ENCODE measurements around the gene TXK.

The TXK gene

GRCh38 chr4:48110452-48110978, 23.5 kb downstream of the TXK start:
- H3K4me3 ChIP-seq (ENCODE audit: low read depth, low read length): no peak overlapping the region
- TF ChIP-seq POLR2A (IDR thresholded peaks at IDR 0.05; ENCODE audit: extremely low read depth, insufficient read length): no peak
- no peak for TF ChIP-seq CTCF (IDR thresholded peaks at IDR 0.05; ENCODE audit: low read depth, low read length)
- no peak for DNase-seq (ENCODE audit: low read depth)

- TF ChIP-seq CTCF (IDR thresholded peaks at IDR 0.05; ENCODE audit: low read depth, low read length): peak; percentile 81
- no peak for TF ChIP-seq POLR2A (IDR thresholded peaks at IDR 0.05; ENCODE audit: extremely low read depth, insufficient read length)
- no peak; the same call in 1 of the 2 replicates for TF ChIP-seq MYC (IDR thresholded peaks at IDR 0.05; ENCODE audit: low read depth, low read length)
- peak; percentile 20; the same call in 1 of the 2 replicates for TF ChIP-seq MAX (IDR thresholded peaks at IDR 0.05; ENCODE audit: low read depth, low read length)
- no peak overlapping the region for H3K4me3 ChIP-seq (ENCODE audit: low read depth, low read length)
- DNase-seq (ENCODE audit: low read depth): peak; percentile 70
Observed at GRCh38 chr4:48109413-48110263, 24.4 kb downstream of the TXK start.

DNA sequence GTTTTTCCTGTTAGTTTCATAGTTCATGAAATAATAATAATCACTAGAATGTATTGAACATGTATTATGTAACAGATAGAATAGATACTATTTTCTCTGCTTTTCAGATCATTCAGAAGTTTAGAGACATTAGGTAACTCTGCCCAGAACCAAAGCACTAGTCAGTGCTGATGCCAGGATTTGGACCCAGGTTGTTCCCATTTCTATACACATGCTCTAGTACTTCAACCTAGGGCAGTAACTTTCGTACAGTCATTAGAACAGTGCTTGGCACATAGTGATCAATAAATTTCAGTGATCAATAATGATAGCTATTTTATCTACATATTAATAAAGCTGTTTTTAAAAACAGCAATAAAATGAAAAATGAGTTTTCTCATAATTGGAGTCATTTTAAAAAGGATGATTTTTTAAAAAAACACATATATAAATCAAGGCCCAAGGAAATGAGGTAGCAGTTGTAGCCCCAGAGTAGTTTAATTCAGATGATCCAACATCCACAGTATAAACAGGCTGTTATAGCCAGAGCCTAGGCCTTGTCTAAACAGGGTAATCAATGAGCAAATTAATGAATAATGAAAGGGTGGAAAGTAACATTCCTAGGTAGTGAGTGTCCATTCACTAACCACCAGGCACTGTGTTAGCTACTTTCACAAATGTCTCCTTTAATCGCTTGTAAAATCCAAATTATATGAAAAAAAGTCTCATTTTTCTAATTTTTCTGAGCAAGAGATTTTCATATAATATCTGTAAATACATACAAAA, 25.6 kb downstream of the TXK start:
- no peak for DNase-seq (ENCODE audit: low read depth)
- TF ChIP-seq CTCF (IDR thresholded peaks at IDR 0.05; ENCODE audit: low read depth, low read length) (no peak), POLR2A (IDR thresholded peaks at IDR 0.05; ENCODE audit: extremely low read depth, insufficient read length) (no peak)
- no peak overlapping the region for H3K4me3 ChIP-seq (ENCODE audit: low read depth, low read length)

DNA sequence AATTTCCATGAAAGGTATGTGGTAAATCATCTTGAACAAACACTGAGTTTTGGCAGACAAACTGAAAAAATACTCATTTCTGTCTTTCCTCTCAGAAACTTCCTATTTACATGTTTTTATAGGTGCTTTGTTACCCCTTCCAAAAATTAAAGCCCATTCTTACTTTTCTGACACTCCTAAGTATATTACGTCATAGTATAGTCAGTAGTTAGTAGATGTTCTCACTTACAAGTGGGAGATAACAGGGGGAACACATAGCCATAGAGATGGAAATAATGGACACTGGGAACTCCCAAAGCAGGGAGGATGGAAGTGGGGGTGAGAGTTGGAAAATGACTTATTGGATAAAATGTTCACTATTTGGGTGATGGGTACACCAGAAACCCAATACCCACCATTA, 28.8 kb downstream of the TXK start:
- no peak overlapping the region for H3K4me3 ChIP-seq (ENCODE audit: low read depth, low read length)
- TF ChIP-seq POLR2A (IDR thresholded peaks at IDR 0.05; ENCODE audit: extremely low read depth, insufficient read length) (no peak), MYC (IDR thresholded peaks at IDR 0.05; ENCODE audit: low read depth, low read length) (no peak), CTCF (IDR thresholded peaks at IDR 0.05; ENCODE audit: low read depth, low read length) (no peak), MAX (IDR thresholded peaks at IDR 0.05; ENCODE audit: low read depth, low read length) (no peak)
- DNase-seq (ENCODE audit: low read depth): no peak

DNA sequence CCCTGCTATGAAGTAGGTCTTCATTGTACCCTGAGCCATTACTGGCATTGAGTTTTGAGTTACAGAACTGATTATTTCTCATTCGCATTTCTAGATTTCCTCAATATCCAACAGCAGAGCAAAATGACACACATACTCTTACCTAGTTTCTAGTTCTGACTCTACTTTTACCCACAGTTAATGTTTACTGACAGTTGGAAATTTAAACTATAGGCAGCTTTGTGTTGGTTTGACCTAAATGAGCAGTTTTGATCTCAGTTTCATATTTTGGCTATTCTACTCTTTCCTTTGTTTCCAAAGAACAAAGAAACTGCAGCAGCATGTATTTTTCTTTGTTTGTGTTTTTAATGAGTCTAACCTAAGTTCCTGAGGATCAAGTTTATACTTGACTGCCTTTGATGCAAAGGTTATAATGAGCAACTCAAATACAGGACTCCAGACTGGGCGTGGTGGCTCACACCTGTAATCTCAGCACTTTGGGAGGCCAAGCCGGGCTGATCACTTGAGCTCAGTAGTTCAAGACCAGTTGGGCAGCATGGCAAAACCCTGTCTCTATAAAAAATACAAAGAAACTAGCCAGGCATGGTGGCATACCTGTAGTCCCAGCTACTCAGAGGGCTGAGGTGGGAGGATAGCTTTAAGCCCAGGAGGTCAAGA, 30.4 kb downstream of the TXK start:
- DNase-seq (ENCODE audit: low read depth): no peak
- TF ChIP-seq CTCF (IDR thresholded peaks at IDR 0.05; ENCODE audit: low read depth, low read length) (no peak), MAX (IDR thresholded peaks at IDR 0.05; ENCODE audit: low read depth, low read length) (no peak), POLR2A (IDR thresholded peaks at IDR 0.05; ENCODE audit: extremely low read depth, insufficient read length) (no peak), MYC (IDR thresholded peaks at IDR 0.05; ENCODE audit: low read depth, low read length) (no peak)
- no peak overlapping the region for H3K4me3 ChIP-seq (ENCODE audit: low read depth, low read length)
